PC-9 (cell line): ENCODE data around the gene SLIT1. TPM values are rescaled to one million over a fixed set of nuclear protein-coding genes. Genes with fewer than 3 reads are reported as not detected.

ENCODE experiments used
- BruUV-seq: library from RNA; stranded (reverse); fragments of 400-500 nt; replicated peaks from 2 replicates; lab custom pipeline; 2021; lab: Mats Ljungman, UMichigan
- CTCF ChIA-PET: fragments of 300-600 bp; sonication (Branson Sonifier 250); formaldehyde crosslinking; loops from one replicate; lab custom pipeline; 2022; ENCODE audit warnings: antibody characterized with exemption; lab: Charles Lee
- POLR2A ChIA-PET: fragments of 300-600 bp; sonication (Branson Sonifier 250); formaldehyde crosslinking; loops from one replicate; lab custom pipeline; 2022; ENCODE audit warnings: antibody characterized with exemption; ENCODE audit not compliant: unreplicated experiment; lab: Charles Lee
- DNase-seq, 2 experiments: peaks; one replicate each; pipeline versions ENCODE4 v3.0.0 to v3.0.0-alpha.2; 2015 to 2022; ENCODE audit warnings: mixed read lengths in 1 of 2
- H2AFZ ChIP-seq: fragments of 200-600 bp; sonication (generic); 2 replicates; pipeline ENCODE4 v1.8.1; 2017; ENCODE audit warnings: antibody characterized with exemption
- H3F3A ChIP-seq: fragments of 200-600 bp; sonication (generic); 2 replicates; pipeline ENCODE4 v1.8.1; 2017; ENCODE audit warnings: antibody characterized with exemption, mild to moderate bottlenecking, low read depth; ENCODE audit not compliant: insufficient read depth
- H3K27ac ChIP-seq: fragments of 200-600 bp; sonication (generic); 2 replicates; pipeline ENCODE4 v1.6.1; 2016; ENCODE audit warnings: mixed run types
- H3K27me3 ChIP-seq: fragments of 200-600 bp; sonication (generic); 2 replicates; pipeline ENCODE4 v1.6.1; 2016; ENCODE audit warnings: low read depth, mixed run types; ENCODE audit not compliant: insufficient read depth
- H3K36me3 ChIP-seq: fragments of 200-600 bp; sonication (generic); 2 replicates; pipeline ENCODE4 v1.6.1; 2016; ENCODE audit warnings: low read depth, mixed run types
- H3K4me1 ChIP-seq: fragments of 200-600 bp; sonication (generic); replicated peaks from 2 replicates; pipeline ENCODE4 v1.6.1; 2016; ENCODE audit warnings: mixed run types; ENCODE audit not compliant: insufficient read depth
- H3K4me2 ChIP-seq: fragments of 200-600 bp; sonication (generic); 2 replicates; pipeline ENCODE4 v1.6.1; 2017; ENCODE audit warnings: mixed run types
- H3K4me3 ChIP-seq: fragments of 200-600 bp; sonication (generic); 2 replicates; pipeline ENCODE4 v1.6.1; 2016; ENCODE audit warnings: mixed run types
- H3K79me2 ChIP-seq: fragments of 200-600 bp; sonication (generic); 2 replicates; pipeline ENCODE4 v1.6.1; 2017; ENCODE audit warnings: low read depth, mixed run types
- H3K9me2 ChIP-seq: fragments of 200-600 bp; sonication (generic); 2 replicates; pipeline ENCODE4 v1.8.1; 2017; ENCODE audit warnings: mild to moderate bottlenecking; ENCODE audit not compliant: insufficient read depth
- H3K9me3 ChIP-seq: fragments of 200-600 bp; sonication (generic); 2 replicates; pipeline ENCODE4 v1.8.1; 2016; ENCODE audit warnings: low read depth; ENCODE audit not compliant: insufficient read depth
- H4K20me1 ChIP-seq: fragments of 200-600 bp; sonication (generic); 2 replicates; pipeline ENCODE4 v1.8.1; 2017; ENCODE audit not compliant: insufficient read depth
- CTCF ChIP-seq: fragments of 200-600 bp; sonication (generic); conservative IDR thresholded peaks from 2 replicates; pipeline ENCODE4 v1.6.1; 2017; ENCODE audit warnings: mixed run types, antibody characterized with exemption, mild to moderate bottlenecking, moderate library complexity
- EZH2 ChIP-seq: fragments of 200-600 bp; sonication (generic); IDR thresholded peaks from 2 replicates; pipeline ENCODE4 v1.8.0; 2017; ENCODE audit warnings: antibody characterized with exemption, low read depth
- intact Hi-C: fragments of 100-400 bp; cut with micrococcal nuclease; formaldehyde crosslinking; loops from one replicate; pipeline ENCODE4 v1.10.0; 2022; ENCODE audit not compliant: unreplicated experiment
- total RNA-seq: library from RNA; stranded (reverse); gene quantifications from 2 replicates; pipeline ENCODE4 v1.2.3, GENCODE V29; 2021

SLIT1 gene
- total RNA-seq, 1 experiment from 2014 or later: not detected

- peaks cover 13% of the 10 kb centered on the region for H3K4me1 ChIP-seq
- no TSS peak for BruUV-seq
- H3K9me3 ChIP-seq: no peaks in the 10 kb centered on the region
- intact Hi-C loops: no loop called here
- ChIA-PET POLR2A (no interaction called here), CTCF (interaction anchor here (0.5 kb wide), 1 partner anchor 277 kb away, joined by 6 read pairs; no protein-coding TSS in a partner anchor)
- H3F3A ChIP-seq: no peaks in the 10 kb centered on the region
- no peaks in the 10 kb centered on the region for H3K9me2 ChIP-seq
- H3K27ac ChIP-seq: no peak overlapping the region
- DNase-seq: no peak
- H2AFZ ChIP-seq: no peak overlapping the region
- no peak overlapping the region for H3K4me3 ChIP-seq
- no peaks in the 10 kb centered on the region for H3K27me3 ChIP-seq
- H3K36me3 ChIP-seq: no peaks in the 10 kb centered on the region
- no peaks in the 10 kb centered on the region for H3K79me2 ChIP-seq
- no peak overlapping the region for H3K4me2 ChIP-seq
- TF ChIP-seq CTCF (no peak), EZH2 (no peak)
- no peaks in the 10 kb centered on the region for H4K20me1 ChIP-seq
These were observed 145.5 kb downstream of the SLIT1 start for GRCh38 chr10:97040248-97040584.

- TF ChIP-seq EZH2 (no peak), CTCF (no peak)
- POLR2A ChIA-PET: no interaction called here
- Histone ChIP-seq H3K9me2 (no peaks in the 10 kb centered on the region), H3K4me2 (no peak overlapping the region), H4K20me1 (no peaks in the 10 kb centered on the region), H2AFZ (no peak overlapping the region), H3K79me2 (no peaks in the 10 kb centered on the region), H3K36me3 (no peaks in the 10 kb centered on the region), H3F3A (no peaks in the 10 kb centered on the region), H3K27me3 (no peaks in the 10 kb centered on the region), H3K27ac (no peak overlapping the region), H3K4me1 (peaks cover 13% of the 10 kb centered on the region), H3K9me3 (no peaks in the 10 kb centered on the region), H3K4me3 (no peak overlapping the region)
- intact Hi-C loops: loop anchor here (5.0 kb wide), 2 partner anchors 207 to 662 kb away; partner anchors contain the start of gene LCOR
- DNase-seq: no peak
- CTCF ChIA-PET: interaction anchor here (0.5 kb wide), 1 partner anchor 276 kb away, joined by 6 read pairs; no protein-coding TSS in a partner anchor
- BruUV-seq: no TSS peak
These were observed 146.1 kb downstream of the SLIT1 start for GRCh38 chr10:97039538-97040247.

GRCh38 chr10:97038688-97039087 lies 147.1 kb downstream of the SLIT1 start:
- intact Hi-C loops: loop anchor here (5.0 kb wide), 2 partner anchors 206 to 661 kb away; partner anchors contain the start of gene LCOR
- Histone ChIP-seq H3K36me3 (no peaks in the 10 kb centered on the region), H3K79me2 (no peaks in the 10 kb centered on the region), H3K9me2 (no peaks in the 10 kb centered on the region), H3K27ac (no peak overlapping the region), H3K4me2 (peak overlapping the region; percentile 86; the same call in 1 of the 2 replicates), H3K27me3 (no peaks in the 10 kb centered on the region), H3F3A (no peaks in the 10 kb centered on the region), H3K4me1 (peaks cover 13% of the 10 kb centered on the region), H4K20me1 (no peaks in the 10 kb centered on the region), H2AFZ (no peak overlapping the region), H3K9me3 (no peaks in the 10 kb centered on the region), H3K4me3 (no peak overlapping the region)
- no peak for DNase-seq
- CTCF ChIA-PET: no interaction called here
- POLR2A ChIA-PET: no interaction called here
- no TSS peak for BruUV-seq
- TF ChIP-seq EZH2: no peak
- TF ChIP-seq CTCF: no peak
